GM06990 (cell line): ENCODE data around the gene TRPM3.

ENCODE experiments used
- DNase-seq: peaks from one replicate; pipeline ENCODE4 v3.0.0-alpha.2; 2011; ENCODE audit not compliant: insufficient read length; ENCODE audit errors: extremely low read depth
- H3K27me3 ChIP-seq: replicated peaks from 2 replicates; pipeline ENCODE4 v1.6.0; 2011; ENCODE audit warnings: low read length; ENCODE audit not compliant: control insufficient read depth, insufficient read depth
- H3K36me3 ChIP-seq: 2 replicates; pipeline ENCODE4 v1.5.1; 2011; ENCODE audit warnings: low read length; ENCODE audit not compliant: control insufficient read depth, insufficient read depth
- H3K4me3 ChIP-seq: replicated peaks from 2 replicates; pipeline ENCODE4 v1.5.1; 2011; ENCODE audit warnings: low read depth, mild to moderate bottlenecking, control low read depth, low read length
- CTCF ChIP-seq: IDR thresholded peaks from 2 replicates; pipeline ENCODE4 v1.5.1; 2011; ENCODE audit warnings: low read length, control low read depth, mild to moderate bottlenecking, inconsistent platforms; ENCODE audit not compliant: insufficient read depth, poor library complexity, severe bottlenecking

The TRPM3 gene

GRCh38 chr9:70519912-70520724 lies 601.3 kb downstream of the TRPM3 start:
- H3K4me3 ChIP-seq = no peak overlapping the region
- no peaks in the 10 kb centered on the region for H3K27me3 ChIP-seq
- no peak for TF ChIP-seq CTCF
- no peak for DNase-seq
- H3K36me3 ChIP-seq = no peaks in the 10 kb centered on the region

- TF ChIP-seq CTCF = no peak
- Histone ChIP-seq H3K4me3 (no peak overlapping the region), H3K36me3 (no peaks in the 10 kb centered on the region), H3K27me3 (no peaks in the 10 kb centered on the region; the same call in 1 of the 2 replicates)
- DNase-seq = no peak
Observed at GRCh38 chr9:70517926-70518610, 603.4 kb downstream of the TRPM3 start.

- H3K27me3 ChIP-seq = no peaks in the 10 kb centered on the region; the same call in 1 of the 2 replicates
- H3K36me3 ChIP-seq = no peaks in the 10 kb centered on the region
- no peak overlapping the region for H3K4me3 ChIP-seq
- TF ChIP-seq CTCF = no peak
- DNase-seq = no peak
Observed at GRCh38 chr9:70514273-70514672, 607.1 kb downstream of the TRPM3 start.

- no peak for DNase-seq
- H3K36me3 ChIP-seq = no peaks in the 10 kb centered on the region
- H3K27me3 ChIP-seq = no peaks in the 10 kb centered on the region; the same call in 1 of the 2 replicates
- H3K4me3 ChIP-seq = no peak overlapping the region
- TF ChIP-seq CTCF = no peak
Observed at GRCh38 chr9:70511858-70512257, 609.6 kb downstream of the TRPM3 start.

GRCh38 chr9:70510157-70510770 lies 611.2 kb downstream of the TRPM3 start:
- DNase-seq = no peak
- Histone ChIP-seq H3K36me3 (no peaks in the 10 kb centered on the region), H3K4me3 (no peak overlapping the region), H3K27me3 (no peaks in the 10 kb centered on the region; the same call in 1 of the 2 replicates)
- TF ChIP-seq CTCF = peak; percentile 56
